ENCODE measurements around the gene ETV4.

Gene ETV4

GRCh38 chr17:43546319-43547188 lies at the start of gene ETV4:
Gene ETV4, minus strand, starts transcription at chr17:43546340. Its CDS starts 723 bp downstream, at chr17:43545617.
- H3K27me3 ChIP-seq (replicated peaks; ENCODE audit: control insufficient read depth, insufficient read depth, low read length) = no peaks in the 10 kb centered on the region
- H3K9ac ChIP-seq (ENCODE audit: low read length) = no peak within 1 kb of the TSS
- H3K36me3 ChIP-seq (ENCODE audit: control insufficient read depth, insufficient read depth, low read length, severe bottlenecking) = no peaks in the 10 kb centered on the region
- peak within 1 kb of the TSS; percentile 81 for H3K4me3 ChIP-seq (ENCODE audit: low read length)
- peak; percentile 96 for DNase-seq (ENCODE audit: low read depth)
- H3K4me1 ChIP-seq (ENCODE audit: control insufficient read depth, insufficient read depth, low read length) = peaks cover 18% of the 10 kb centered on the region
- H3K9me3 ChIP-seq (ENCODE audit: control insufficient read depth, low read length) = no peaks in the 10 kb centered on the region

- H3K9me3 ChIP-seq (ENCODE audit: control insufficient read depth, low read length) = no peaks in the 10 kb centered on the region
- no peak for DNase-seq (ENCODE audit: low read depth)
- peaks cover 6% of the 10 kb centered on the region for H3K27me3 ChIP-seq (replicated peaks; ENCODE audit: control insufficient read depth, insufficient read depth, low read length)
- H3K9ac ChIP-seq (ENCODE audit: low read length) = no peak overlapping the region
- H3K4me1 ChIP-seq (ENCODE audit: control insufficient read depth, insufficient read depth, low read length) = peaks cover 35% of the 10 kb centered on the region
- H3K4me3 ChIP-seq (ENCODE audit: low read length) = no peak overlapping the region
- H3K36me3 ChIP-seq (ENCODE audit: control insufficient read depth, insufficient read depth, low read length, severe bottlenecking) = no peaks in the 10 kb centered on the region
Measured at GRCh38 chr17:43595466-43595865, 49.3 kb upstream of the ETV4 start.

- Histone ChIP-seq H3K4me1 (ENCODE audit: control insufficient read depth, insufficient read depth, low read length) (peaks cover 32% of the 10 kb centered on the region), H3K36me3 (ENCODE audit: control insufficient read depth, insufficient read depth, low read length, severe bottlenecking) (no peaks in the 10 kb centered on the region), H3K9me3 (ENCODE audit: control insufficient read depth, low read length) (no peaks in the 10 kb centered on the region), H3K9ac (ENCODE audit: low read length) (peak overlapping the region; percentile 59), H3K27me3 (replicated peaks; ENCODE audit: control insufficient read depth, insufficient read depth, low read length) (peaks cover 5% of the 10 kb centered on the region), H3K4me3 (ENCODE audit: low read length) (peak overlapping the region; percentile 52)
- peak; percentile 87 for DNase-seq (ENCODE audit: low read depth)
Measured at GRCh38 chr17:43591779-43592562, 45.8 kb upstream of the ETV4 start.

GRCh38 chr17:43591001-43591400 lies 44.9 kb upstream of the ETV4 start:
- H3K36me3 ChIP-seq (ENCODE audit: control insufficient read depth, insufficient read depth, low read length, severe bottlenecking) = no peaks in the 10 kb centered on the region
- H3K27me3 ChIP-seq (replicated peaks; ENCODE audit: control insufficient read depth, insufficient read depth, low read length) = no peaks in the 10 kb centered on the region
- H3K9me3 ChIP-seq (ENCODE audit: control insufficient read depth, low read length) = no peaks in the 10 kb centered on the region
- DNase-seq (ENCODE audit: low read depth) = no peak
- peak overlapping the region; percentile 59 for H3K9ac ChIP-seq (ENCODE audit: low read length)
- H3K4me1 ChIP-seq (ENCODE audit: control insufficient read depth, insufficient read depth, low read length) = peaks cover 32% of the 10 kb centered on the region
- no peak overlapping the region for H3K4me3 ChIP-seq (ENCODE audit: low read length)

GRCh38 chr17:43588664-43589435 lies 42.7 kb upstream of the ETV4 start:
- peaks cover 49% of the 10 kb centered on the region for H3K4me1 ChIP-seq (ENCODE audit: control insufficient read depth, insufficient read depth, low read length)
- no peaks in the 10 kb centered on the region for H3K9me3 ChIP-seq (ENCODE audit: control insufficient read depth, low read length)
- no peak overlapping the region for H3K9ac ChIP-seq (ENCODE audit: low read length)
- no peak for DNase-seq (ENCODE audit: low read depth)
- no peaks in the 10 kb centered on the region for H3K36me3 ChIP-seq (ENCODE audit: control insufficient read depth, insufficient read depth, low read length, severe bottlenecking)
- no peaks in the 10 kb centered on the region for H3K27me3 ChIP-seq (replicated peaks; ENCODE audit: control insufficient read depth, insufficient read depth, low read length)
- H3K4me3 ChIP-seq (ENCODE audit: low read length) = no peak overlapping the region

GRCh38 chr17:43588121-43588520 lies 42.0 kb upstream of the ETV4 start:
- Histone ChIP-seq H3K9me3 (ENCODE audit: control insufficient read depth, low read length) (no peaks in the 10 kb centered on the region), H3K36me3 (ENCODE audit: control insufficient read depth, insufficient read depth, low read length, severe bottlenecking) (no peaks in the 10 kb centered on the region), H3K27me3 (replicated peaks; ENCODE audit: control insufficient read depth, insufficient read depth, low read length) (no peaks in the 10 kb centered on the region), H3K9ac (ENCODE audit: low read length) (no peak overlapping the region), H3K4me3 (ENCODE audit: low read length) (no peak overlapping the region), H3K4me1 (ENCODE audit: control insufficient read depth, insufficient read depth, low read length) (peaks cover 51% of the 10 kb centered on the region)
- peak; percentile 25 for DNase-seq (ENCODE audit: low read depth)

GRCh38 chr17:43587647-43588046 lies 41.5 kb upstream of the ETV4 start:
- DNase-seq (ENCODE audit: low read depth) = no peak
- Histone ChIP-seq H3K36me3 (ENCODE audit: control insufficient read depth, insufficient read depth, low read length, severe bottlenecking) (no peaks in the 10 kb centered on the region), H3K27me3 (replicated peaks; ENCODE audit: control insufficient read depth, insufficient read depth, low read length) (peaks cover 4% of the 10 kb centered on the region), H3K9me3 (ENCODE audit: control insufficient read depth, low read length) (no peaks in the 10 kb centered on the region), H3K4me1 (ENCODE audit: control insufficient read depth, insufficient read depth, low read length) (peaks cover 51% of the 10 kb centered on the region), H3K9ac (ENCODE audit: low read length) (no peak overlapping the region), H3K4me3 (ENCODE audit: low read length) (no peak overlapping the region)

GRCh38 chr17:43584666-43585102 lies 38.5 kb upstream of the ETV4 start:
- no peaks in the 10 kb centered on the region for H3K36me3 ChIP-seq (ENCODE audit: control insufficient read depth, insufficient read depth, low read length, severe bottlenecking)
- H3K9me3 ChIP-seq (ENCODE audit: control insufficient read depth, low read length) = no peaks in the 10 kb centered on the region
- peaks cover 6% of the 10 kb centered on the region for H3K27me3 ChIP-seq (replicated peaks; ENCODE audit: control insufficient read depth, insufficient read depth, low read length)
- DNase-seq (ENCODE audit: low read depth) = peak; percentile 41
- H3K4me1 ChIP-seq (ENCODE audit: control insufficient read depth, insufficient read depth, low read length) = peaks cover 41% of the 10 kb centered on the region
- no peak overlapping the region for H3K9ac ChIP-seq (ENCODE audit: low read length)
- H3K4me3 ChIP-seq (ENCODE audit: low read length) = no peak overlapping the region

GRCh38 chr17:43583332-43583731 lies 37.2 kb upstream of the ETV4 start:
- Histone ChIP-seq H3K9me3 (ENCODE audit: control insufficient read depth, low read length) (no peaks in the 10 kb centered on the region), H3K4me3 (ENCODE audit: low read length) (no peak overlapping the region), H3K27me3 (replicated peaks; ENCODE audit: control insufficient read depth, insufficient read depth, low read length) (peaks cover 6% of the 10 kb centered on the region), H3K9ac (ENCODE audit: low read length) (no peak overlapping the region), H3K36me3 (ENCODE audit: control insufficient read depth, insufficient read depth, low read length, severe bottlenecking) (no peaks in the 10 kb centered on the region), H3K4me1 (ENCODE audit: control insufficient read depth, insufficient read depth, low read length) (peaks cover 47% of the 10 kb centered on the region)
- no peak for DNase-seq (ENCODE audit: low read depth)

- Histone ChIP-seq H3K4me1 (ENCODE audit: control insufficient read depth, insufficient read depth, low read length) (peaks cover 41% of the 10 kb centered on the region), H3K9me3 (ENCODE audit: control insufficient read depth, low read length) (no peaks in the 10 kb centered on the region), H3K27me3 (replicated peaks; ENCODE audit: control insufficient read depth, insufficient read depth, low read length) (peaks cover 6% of the 10 kb centered on the region), H3K36me3 (ENCODE audit: control insufficient read depth, insufficient read depth, low read length, severe bottlenecking) (no peaks in the 10 kb centered on the region), H3K9ac (ENCODE audit: low read length) (no peak overlapping the region), H3K4me3 (ENCODE audit: low read length) (no peak overlapping the region)
- no peak for DNase-seq (ENCODE audit: low read depth)
Measured at GRCh38 chr17:43581613-43582012, 35.5 kb upstream of the ETV4 start.

- no peaks in the 10 kb centered on the region for H3K9me3 ChIP-seq (ENCODE audit: control insufficient read depth, low read length)
- peaks cover 45% of the 10 kb centered on the region for H3K4me1 ChIP-seq (ENCODE audit: control insufficient read depth, insufficient read depth, low read length)
- H3K27me3 ChIP-seq (replicated peaks; ENCODE audit: control insufficient read depth, insufficient read depth, low read length) = peaks cover 6% of the 10 kb centered on the region
- no peak overlapping the region for H3K9ac ChIP-seq (ENCODE audit: low read length)
- no peaks in the 10 kb centered on the region for H3K36me3 ChIP-seq (ENCODE audit: control insufficient read depth, insufficient read depth, low read length, severe bottlenecking)
- H3K4me3 ChIP-seq (ENCODE audit: low read length) = no peak overlapping the region
- DNase-seq (ENCODE audit: low read depth) = no peak
Measured at GRCh38 chr17:43581130-43581529, 35.0 kb upstream of the ETV4 start.
